HG03565 (cell line): ENCODE measurements around the gene TMEM47.

Source experiments
- ATAC-seq: cut with Tn5 transposase; IDR thresholded peaks from one replicate; pipeline ENCODE4 v1.9.1; 2021; ENCODE audit warnings: mild to moderate bottlenecking, moderate library complexity; ENCODE audit not compliant: unreplicated experiment

The TMEM47 gene

DNA sequence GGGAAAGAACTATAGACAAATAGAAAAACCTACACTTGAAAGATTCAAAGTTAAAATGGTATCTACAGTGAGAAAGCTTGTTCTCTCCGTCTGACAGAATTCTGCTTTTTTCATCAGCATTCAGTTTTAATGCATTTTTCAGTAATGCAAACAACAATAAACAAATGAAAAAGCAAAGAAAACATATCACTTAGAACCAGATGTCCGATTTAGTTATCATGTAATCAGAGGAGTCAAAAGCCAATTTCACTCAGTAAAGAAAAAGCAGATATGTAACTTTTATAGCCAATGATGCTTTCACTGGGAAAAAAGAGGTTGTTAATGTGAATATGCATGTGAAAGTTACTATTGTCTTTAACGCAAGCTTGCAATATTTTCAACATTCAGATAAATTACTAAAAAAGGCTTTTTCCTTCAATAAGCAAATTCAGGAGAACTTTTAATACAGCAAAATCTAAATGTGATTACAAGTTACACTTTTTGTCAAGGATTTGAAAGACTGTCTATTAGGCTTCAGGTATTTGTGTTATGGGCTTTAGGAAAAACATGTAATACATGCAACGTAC lies 70.7 kb downstream of the TMEM47 start:
- ATAC-seq, result no peak

DNA sequence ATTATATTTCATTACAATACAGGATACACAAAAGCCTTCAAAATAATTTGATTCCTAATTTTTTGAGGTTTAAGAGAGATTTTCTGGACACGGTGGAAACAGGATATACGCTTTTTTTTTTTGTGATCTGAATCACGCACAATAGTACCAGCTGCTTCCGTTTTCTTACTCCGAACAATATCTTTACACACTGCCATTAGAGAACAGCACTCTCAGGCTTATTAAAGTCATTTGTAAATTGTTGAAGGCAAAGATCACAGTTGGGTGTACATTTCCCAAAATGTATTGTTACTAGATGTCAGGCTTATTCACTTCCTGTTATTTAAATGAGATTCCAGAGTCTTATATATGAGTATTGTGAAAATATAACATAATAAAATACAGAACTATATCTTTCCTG lies 71.5 kb downstream of the TMEM47 start:
- no peak for ATAC-seq

DNA sequence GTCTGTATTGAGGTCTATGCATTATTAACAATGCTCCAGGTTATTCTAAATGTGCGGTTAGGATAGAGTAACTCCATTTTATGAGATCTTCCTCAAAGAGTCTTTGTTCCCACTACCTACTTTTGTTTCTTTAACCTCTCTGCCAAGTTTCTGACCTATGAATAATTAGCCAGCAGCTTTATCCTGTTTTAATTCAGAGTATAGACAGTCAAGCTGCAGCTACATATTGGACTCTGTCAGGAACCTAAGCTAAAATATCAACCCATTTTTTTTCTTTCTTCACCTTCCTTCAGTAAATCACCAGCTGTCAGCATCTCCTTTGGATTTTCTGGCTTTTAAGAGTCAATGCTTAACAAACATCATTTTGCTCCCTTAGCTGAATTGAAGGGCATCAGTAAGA lies 72.3 kb downstream of the TMEM47 start:
- ATAC-seq, result no peak

DNA sequence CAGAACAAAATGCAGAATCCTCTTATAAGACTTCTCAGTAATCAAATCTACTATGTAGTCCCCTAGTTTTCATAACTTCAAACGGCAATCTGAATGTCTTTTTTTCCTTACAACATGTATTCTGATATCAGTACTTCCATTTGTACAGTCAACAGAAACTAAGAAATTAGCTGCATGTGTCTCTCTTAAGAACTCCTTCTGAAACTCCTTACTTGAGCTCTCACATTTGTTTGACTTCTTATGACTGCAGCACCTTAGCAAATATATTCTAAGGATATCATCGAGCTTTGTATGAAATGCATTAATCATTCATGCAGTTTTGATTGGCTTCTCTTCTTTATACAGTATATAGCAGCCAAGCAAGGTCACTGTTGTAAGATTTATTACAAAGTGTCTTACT lies 77.0 kb downstream of the TMEM47 start:
- ATAC-seq, result no peak

DNA sequence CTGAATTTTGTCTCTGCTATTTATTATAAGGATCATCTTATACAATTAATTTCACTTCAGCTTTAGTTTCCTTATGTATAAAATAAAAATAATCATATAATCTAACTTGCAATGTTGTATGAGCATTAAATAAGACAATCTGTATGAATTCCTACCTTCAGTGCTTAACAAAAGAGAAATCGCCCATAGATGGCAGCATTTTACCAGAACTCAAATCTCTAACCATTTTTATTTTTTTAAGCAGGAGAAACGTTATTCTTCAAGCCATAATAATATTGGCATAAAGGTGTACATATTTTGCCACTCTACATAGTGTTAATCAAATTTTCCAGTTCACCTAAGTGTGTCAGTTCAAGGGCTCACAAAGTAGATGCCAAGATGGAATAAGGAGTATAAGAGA lies 78.8 kb downstream of the TMEM47 start:
- no peak for ATAC-seq
